ENCODE results near the gene PF4V1. TPM values are rescaled to one million over a fixed set of nuclear protein-coding genes. Genes with fewer than 3 reads are reported as not detected.
A peak's percentile ranks its signal among the peaks of the same experiment; 100 is the strongest.

The PF4V1 gene
- total and polyA plus RNA-seq, 2 experiments from 2014 or later = not detected

- Histone ChIP-seq H3K4me1 (ENCODE audit: low read depth) (no peaks in the 10 kb centered on the region), H3K27ac (no peak overlapping the region), H3K9me3 (ENCODE audit: low read depth) (no peaks in the 10 kb centered on the region), H3K27me3 (peaks cover 9% of the 10 kb centered on the region), H3K36me3 (no peaks in the 10 kb centered on the region), H3K4me3 (no peak overlapping the region)
- TF ChIP-seq CTCF (IDR thresholded peaks at IDR 0.05; ENCODE audit: low read depth, low read length) = no peak
- DNase-seq (ENCODE audit: low read depth in 1 of 2, low spot score in 1 of 2) = no peak
Measured at GRCh38 chr4:73875401-73875800, 22.3 kb downstream of the PF4V1 start.

- H3K27me3 ChIP-seq = no peaks in the 10 kb centered on the region
- no peaks in the 10 kb centered on the region for H3K36me3 ChIP-seq
- H3K27ac ChIP-seq = no peak overlapping the region
Measured at GRCh38 chr4:73883306-73883705, 30.2 kb downstream of the PF4V1 start.

GRCh38 chr4:73885574-73886267 lies 32.6 kb downstream of the PF4V1 start:
- TF ChIP-seq CTCF (IDR thresholded peaks at IDR 0.05; ENCODE audit: low read depth, low read length) = no peak
- no peak overlapping the region for H3K27ac ChIP-seq
- no peak overlapping the region for H3K4me3 ChIP-seq
- H3K4me1 ChIP-seq (ENCODE audit: low read depth) = no peaks in the 10 kb centered on the region
- no peaks in the 10 kb centered on the region for H3K36me3 ChIP-seq
- H3K27me3 ChIP-seq = no peaks in the 10 kb centered on the region
- H3K9me3 ChIP-seq (ENCODE audit: low read depth) = no peaks in the 10 kb centered on the region
- DNase-seq (ENCODE audit: low read depth in 1 of 2, low spot score in 1 of 2) = no peak

More at GRCh38 chr4:73883306-73883705, 30.2 kb downstream of the PF4V1 start:
- no peak overlapping the region for H3K4me3 ChIP-seq
- H3K4me1 ChIP-seq (ENCODE audit: low read depth) = no peaks in the 10 kb centered on the region
- TF ChIP-seq CTCF (IDR thresholded peaks at IDR 0.05; ENCODE audit: low read depth, low read length) = no peak
- H3K9me3 ChIP-seq (ENCODE audit: low read depth) = no peaks in the 10 kb centered on the region
- DNase-seq (ENCODE audit: low read depth in 1 of 2, low spot score in 1 of 2) = peak in 1 of 2 donors; percentile 62

GRCh38 chr4:73891326-73891725 lies 38.2 kb downstream of the PF4V1 start:
- DNase-seq (ENCODE audit: low read depth in 1 of 2, low spot score in 1 of 2) = no peak
- no peak for TF ChIP-seq CTCF (IDR thresholded peaks at IDR 0.05; ENCODE audit: low read depth, low read length)

GRCh38 chr4:73891739-73892405 lies 38.8 kb downstream of the PF4V1 start:
- Histone ChIP-seq H3K9me3 (ENCODE audit: low read depth) (no peaks in the 10 kb centered on the region), H3K4me3 (no peak overlapping the region), H3K4me1 (ENCODE audit: low read depth) (no peaks in the 10 kb centered on the region), H3K27me3 (no peaks in the 10 kb centered on the region), H3K36me3 (no peaks in the 10 kb centered on the region), H3K27ac (no peak overlapping the region)
- TF ChIP-seq CTCF (IDR thresholded peaks at IDR 0.05; ENCODE audit: low read depth, low read length) = no peak
- peak in 1 of 2 donors; percentile 92 for DNase-seq (ENCODE audit: low read depth in 1 of 2, low spot score in 1 of 2)

More at GRCh38 chr4:73891326-73891725, 38.2 kb downstream of the PF4V1 start:
- Histone ChIP-seq H3K36me3 (no peaks in the 10 kb centered on the region), H3K27me3 (no peaks in the 10 kb centered on the region), H3K4me3 (no peak overlapping the region), H3K27ac (no peak overlapping the region), H3K9me3 (ENCODE audit: low read depth) (no peaks in the 10 kb centered on the region), H3K4me1 (ENCODE audit: low read depth) (no peaks in the 10 kb centered on the region)

Data from cardiac muscle cell (in vitro differentiated cells and primary cell).